GM12875 (cell line): ENCODE data around the gene EIF3L.
A peak's percentile ranks its signal among the peaks of the same experiment; 100 is the strongest.
"Not testable (repeated sequence)": the region's sequence is repeated elsewhere in the genome, so short reads cannot be mapped to it uniquely, and the experiment has no call there.

Source experiments
- H3K4me3 ChIP-seq: one replicate; pipeline ENCODE4 v1.5.1; 2011; ENCODE audit warnings: low read depth, low read length, control low read depth
- TF ChIP-seq, protein P1 (sequence below): IDR thresholded peaks from 2 replicates; pipeline ENCODE4 v1.5.1; 2011; ENCODE audit warnings: low read depth, mild to moderate bottlenecking, control low read depth, inconsistent platforms, low read length, moderate library complexity, borderline replicate concordance; ENCODE audit not compliant: insufficient read depth

EIF3L gene

DNA sequence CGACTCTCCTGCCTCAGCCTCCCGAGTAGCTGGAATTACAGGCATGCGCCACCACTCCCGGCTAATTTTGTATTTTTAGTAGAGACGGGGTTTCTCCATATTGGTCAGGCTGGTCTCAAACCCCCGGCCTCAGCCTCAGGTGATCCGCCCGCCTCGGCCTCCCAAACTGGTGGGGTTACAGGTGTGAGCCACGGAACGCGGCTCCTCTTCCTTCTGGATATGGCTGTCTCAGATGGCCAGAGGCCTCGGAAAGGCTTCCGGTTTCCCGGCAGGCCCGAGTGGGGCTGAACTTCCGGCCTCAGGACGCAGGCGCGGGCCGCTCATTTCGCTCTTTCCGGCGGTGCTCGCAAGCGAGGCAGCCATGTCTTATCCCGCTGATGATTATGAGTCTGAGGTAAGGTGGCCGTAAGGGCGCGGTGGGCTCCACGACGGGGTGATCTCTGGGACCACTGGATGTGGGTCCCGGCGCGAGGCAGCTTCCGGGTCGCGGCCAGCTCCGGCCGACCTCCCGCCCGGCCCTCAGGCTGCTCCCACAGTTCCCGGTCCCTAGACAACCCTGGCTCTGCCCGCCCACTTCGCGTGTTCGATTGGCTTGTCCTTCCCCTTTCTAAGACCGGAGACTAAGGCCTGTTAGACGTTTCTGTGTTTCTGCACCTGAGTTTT, at the start of gene EIF3L:
TSS of gene EIF3L (plus strand) at position 331 of the 663 bp plus-strand sequence. CDS start at position 362, 31 bp downstream.
- peak within 1 kb of the TSS; percentile 93 for H3K4me3 ChIP-seq
- TF ChIP-seq, protein P1, sequence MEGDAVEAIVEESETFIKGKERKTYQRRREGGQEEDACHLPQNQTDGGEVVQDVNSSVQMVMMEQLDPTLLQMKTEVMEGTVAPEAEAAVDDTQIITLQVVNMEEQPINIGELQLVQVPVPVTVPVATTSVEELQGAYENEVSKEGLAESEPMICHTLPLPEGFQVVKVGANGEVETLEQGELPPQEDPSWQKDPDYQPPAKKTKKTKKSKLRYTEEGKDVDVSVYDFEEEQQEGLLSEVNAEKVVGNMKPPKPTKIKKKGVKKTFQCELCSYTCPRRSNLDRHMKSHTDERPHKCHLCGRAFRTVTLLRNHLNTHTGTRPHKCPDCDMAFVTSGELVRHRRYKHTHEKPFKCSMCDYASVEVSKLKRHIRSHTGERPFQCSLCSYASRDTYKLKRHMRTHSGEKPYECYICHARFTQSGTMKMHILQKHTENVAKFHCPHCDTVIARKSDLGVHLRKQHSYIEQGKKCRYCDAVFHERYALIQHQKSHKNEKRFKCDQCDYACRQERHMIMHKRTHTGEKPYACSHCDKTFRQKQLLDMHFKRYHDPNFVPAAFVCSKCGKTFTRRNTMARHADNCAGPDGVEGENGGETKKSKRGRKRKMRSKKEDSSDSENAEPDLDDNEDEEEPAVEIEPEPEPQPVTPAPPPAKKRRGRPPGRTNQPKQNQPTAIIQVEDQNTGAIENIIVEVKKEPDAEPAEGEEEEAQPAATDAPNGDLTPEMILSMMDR = no peak

DNA sequence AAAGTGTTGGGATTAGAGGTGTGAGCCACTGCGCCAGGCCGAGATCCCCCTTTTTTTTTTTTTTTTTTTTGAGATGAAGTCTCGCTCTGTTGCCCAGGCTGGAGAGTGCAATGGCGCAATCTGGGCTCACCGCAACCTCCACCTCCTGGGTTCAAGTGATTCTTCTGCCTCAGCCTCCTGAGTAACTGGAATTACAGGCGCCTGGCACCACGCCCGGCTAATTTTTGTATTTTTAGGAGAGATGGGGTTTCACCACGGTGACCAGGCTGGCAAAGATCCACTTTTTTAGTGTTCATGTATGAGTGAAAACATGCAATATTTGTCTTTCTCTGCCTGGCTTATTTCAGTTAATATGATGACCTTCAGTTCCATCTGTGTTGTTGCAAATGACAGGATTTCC, 49.2 kb upstream of the EIF3L start:
- H3K4me3 ChIP-seq = not testable (repeated sequence)

DNA sequence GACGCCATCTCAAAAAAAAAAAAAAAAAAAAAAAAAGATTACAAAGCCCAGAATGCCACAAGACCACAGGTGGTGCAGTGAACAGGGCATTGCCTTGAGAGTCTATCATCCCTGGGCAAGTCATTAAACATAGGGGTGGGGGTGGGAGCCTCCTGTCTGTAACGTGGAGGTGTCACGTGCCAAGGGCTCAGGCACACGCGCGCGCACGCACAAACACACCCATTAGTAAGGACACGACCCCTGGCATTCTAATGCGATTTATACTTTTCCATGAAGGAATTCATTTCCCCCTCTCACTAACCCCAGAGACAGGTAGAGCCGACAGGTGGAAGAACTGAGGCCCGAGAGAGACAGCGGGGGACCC, 47.3 kb upstream of the EIF3L start:
- TF ChIP-seq, protein P1 = no peak
- no peak overlapping the region for H3K4me3 ChIP-seq

DNA sequence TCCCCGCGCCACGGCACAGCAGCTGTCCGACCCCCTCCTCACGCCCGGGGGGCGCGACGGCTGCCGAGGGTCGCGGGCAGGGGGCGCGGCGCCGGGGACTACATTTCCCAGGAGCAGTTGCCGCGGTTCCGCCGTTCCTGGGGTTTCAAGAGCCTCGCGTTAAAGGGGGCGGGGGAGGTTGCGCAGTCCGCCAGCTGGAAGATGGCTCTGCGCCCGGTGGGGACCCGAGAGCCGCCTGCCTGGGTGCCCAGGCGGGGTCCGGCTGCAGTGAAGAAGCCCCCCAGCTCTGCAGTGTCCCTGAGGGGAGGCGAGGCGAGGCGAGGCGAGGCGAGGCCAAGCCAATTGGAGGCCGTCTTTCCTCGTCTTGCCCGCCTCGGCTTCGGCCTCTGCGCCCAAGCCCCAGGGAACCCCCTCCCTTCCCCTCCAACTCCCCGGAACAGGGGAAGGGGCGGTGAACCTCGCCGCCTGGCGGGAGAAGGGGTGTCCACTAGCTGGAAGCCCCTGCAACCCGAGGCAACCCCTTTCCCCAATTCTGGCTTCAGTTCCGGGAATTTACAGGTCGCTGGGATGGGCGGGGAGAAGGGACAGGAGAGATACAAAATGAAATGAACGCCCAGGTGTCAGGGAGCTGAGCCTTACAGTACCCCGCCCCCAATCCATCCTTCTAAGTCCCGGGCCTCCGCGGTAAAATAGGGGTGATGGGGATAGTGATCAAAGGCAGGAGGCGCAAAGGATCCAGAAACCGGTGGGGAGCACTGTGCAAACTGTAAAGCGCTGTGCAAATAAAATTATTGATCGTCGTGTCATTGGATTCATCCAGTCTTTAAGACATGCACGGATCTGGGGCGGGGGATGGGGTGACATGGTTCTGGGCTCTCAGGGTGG, 46.7 kb upstream of the EIF3L start:
- TF ChIP-seq, protein P1 = no peak
- H3K4me3 ChIP-seq = peak overlapping the region; percentile 30

DNA sequence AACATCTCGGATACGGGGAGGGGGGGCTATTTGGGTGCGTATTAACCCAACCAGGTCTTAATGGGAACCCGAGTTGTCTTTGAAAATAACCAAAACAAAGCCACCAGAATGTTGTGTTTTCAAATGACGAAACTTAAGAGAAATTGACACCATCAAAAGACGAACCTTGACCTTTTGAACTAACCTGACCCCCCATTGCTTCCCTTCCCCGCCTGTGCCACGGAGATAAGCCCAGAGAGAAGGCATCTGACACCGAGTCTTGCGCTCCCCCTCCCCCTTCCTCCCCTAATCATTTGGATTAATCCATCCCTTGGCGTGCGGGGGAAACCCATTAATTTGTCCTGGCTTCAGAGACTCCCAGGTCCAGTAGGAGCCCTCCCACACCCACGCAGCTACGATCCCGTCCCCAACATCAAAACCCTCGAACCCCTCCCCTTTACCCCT, 46.0 kb upstream of the EIF3L start:
- H3K4me3 ChIP-seq = no peak overlapping the region

DNA sequence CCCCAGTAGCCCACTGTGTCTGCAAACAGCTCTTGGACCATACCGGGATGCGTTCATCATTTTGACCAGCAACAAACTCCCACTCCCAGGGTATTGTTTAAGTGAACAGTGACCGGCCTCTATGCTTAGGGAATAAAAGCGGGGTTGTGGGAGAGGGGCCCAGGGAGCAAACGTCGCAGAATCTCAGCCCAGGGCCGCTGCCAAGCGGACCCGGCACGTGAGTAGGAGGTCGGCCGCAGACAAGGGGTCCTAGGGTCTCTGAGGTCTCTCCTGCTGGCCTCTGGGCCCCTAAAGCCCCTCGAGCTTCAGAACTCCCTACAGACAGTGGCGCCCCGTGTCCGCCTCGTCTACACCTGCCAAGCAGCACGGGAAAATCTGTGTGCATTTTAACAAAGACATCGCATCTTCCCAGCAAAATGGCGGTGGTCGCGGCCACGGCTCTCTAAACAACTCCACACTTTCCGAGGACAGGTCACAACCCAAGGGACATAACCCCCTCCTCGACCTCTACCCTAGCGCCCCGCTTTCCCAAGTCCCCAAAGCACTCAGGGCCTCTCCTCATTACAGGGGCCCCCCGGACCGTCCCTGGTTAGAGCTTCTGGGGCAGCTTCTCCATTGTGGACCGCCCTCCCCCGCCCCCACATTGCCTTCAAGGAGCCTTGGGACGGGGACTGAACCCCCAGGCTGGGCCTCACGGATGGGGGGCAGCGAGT, 45.4 kb upstream of the EIF3L start:
- no peak overlapping the region for H3K4me3 ChIP-seq

More for the DNA sequence above, 46.0 kb upstream of the EIF3L start:
- TF ChIP-seq, protein P1 = no peak

More for the DNA sequence above, 45.4 kb upstream of the EIF3L start:
- TF ChIP-seq, protein P1 = no peak
